ENCODE results near the gene PIP4P1. TPM values are rescaled to one million over a fixed set of nuclear protein-coding genes. Genes with fewer than 3 reads are reported as not detected.

PIP4P1 gene
- total and polyA plus RNA-seq, 9 donors = 11.8 to 32.9 (median 25.2) TPM

DNA sequence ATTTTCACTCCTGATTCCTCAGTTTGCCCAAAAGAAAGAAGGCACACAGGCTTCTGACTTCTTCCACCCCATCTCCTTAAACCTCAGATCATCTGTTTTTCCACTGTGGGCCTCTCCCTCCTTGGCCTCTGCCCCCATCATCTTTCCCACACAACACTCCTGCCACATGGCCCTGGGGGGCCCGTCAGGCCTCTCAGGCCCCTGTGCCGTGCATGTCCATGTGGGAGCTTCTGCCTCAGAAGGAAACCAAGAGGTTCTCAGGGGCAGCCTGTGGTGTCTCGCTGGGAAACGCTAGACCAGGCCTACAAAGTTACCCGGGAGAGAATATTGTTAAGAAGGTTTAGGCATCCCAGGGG is 33.2 kb downstream of the PIP4P1 start:
- no peaks in the 10 kb centered on the region for H3K9me3 ChIP-seq
- intact Hi-C loops (cut with DNase I) = no loop called here
- TF ChIP-seq, protein P1, sequence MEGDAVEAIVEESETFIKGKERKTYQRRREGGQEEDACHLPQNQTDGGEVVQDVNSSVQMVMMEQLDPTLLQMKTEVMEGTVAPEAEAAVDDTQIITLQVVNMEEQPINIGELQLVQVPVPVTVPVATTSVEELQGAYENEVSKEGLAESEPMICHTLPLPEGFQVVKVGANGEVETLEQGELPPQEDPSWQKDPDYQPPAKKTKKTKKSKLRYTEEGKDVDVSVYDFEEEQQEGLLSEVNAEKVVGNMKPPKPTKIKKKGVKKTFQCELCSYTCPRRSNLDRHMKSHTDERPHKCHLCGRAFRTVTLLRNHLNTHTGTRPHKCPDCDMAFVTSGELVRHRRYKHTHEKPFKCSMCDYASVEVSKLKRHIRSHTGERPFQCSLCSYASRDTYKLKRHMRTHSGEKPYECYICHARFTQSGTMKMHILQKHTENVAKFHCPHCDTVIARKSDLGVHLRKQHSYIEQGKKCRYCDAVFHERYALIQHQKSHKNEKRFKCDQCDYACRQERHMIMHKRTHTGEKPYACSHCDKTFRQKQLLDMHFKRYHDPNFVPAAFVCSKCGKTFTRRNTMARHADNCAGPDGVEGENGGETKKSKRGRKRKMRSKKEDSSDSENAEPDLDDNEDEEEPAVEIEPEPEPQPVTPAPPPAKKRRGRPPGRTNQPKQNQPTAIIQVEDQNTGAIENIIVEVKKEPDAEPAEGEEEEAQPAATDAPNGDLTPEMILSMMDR (IDR thresholded peaks at IDR 0.05) = no peak
- TF ChIP-seq EP300 (IDR thresholded peaks at IDR 0.05) (no peak), POLR2A (IDR thresholded peaks at IDR 0.05) (no peak)
- no peaks in the 10 kb centered on the region for H3K36me3 ChIP-seq
- peaks cover 3% of the 10 kb centered on the region for H3K4me1 ChIP-seq (ENCODE audit: insufficient read depth)
- 43 to 59% (median 47%) methylated on average over 5 of the region's 5 CpGs for WGBS, 3 donors
- H3K27me3 ChIP-seq = no peaks in the 10 kb centered on the region
- H3K27ac ChIP-seq = no peak overlapping the region
- no peak for DNase-seq
- no peak overlapping the region for H3K4me3 ChIP-seq

DNA sequence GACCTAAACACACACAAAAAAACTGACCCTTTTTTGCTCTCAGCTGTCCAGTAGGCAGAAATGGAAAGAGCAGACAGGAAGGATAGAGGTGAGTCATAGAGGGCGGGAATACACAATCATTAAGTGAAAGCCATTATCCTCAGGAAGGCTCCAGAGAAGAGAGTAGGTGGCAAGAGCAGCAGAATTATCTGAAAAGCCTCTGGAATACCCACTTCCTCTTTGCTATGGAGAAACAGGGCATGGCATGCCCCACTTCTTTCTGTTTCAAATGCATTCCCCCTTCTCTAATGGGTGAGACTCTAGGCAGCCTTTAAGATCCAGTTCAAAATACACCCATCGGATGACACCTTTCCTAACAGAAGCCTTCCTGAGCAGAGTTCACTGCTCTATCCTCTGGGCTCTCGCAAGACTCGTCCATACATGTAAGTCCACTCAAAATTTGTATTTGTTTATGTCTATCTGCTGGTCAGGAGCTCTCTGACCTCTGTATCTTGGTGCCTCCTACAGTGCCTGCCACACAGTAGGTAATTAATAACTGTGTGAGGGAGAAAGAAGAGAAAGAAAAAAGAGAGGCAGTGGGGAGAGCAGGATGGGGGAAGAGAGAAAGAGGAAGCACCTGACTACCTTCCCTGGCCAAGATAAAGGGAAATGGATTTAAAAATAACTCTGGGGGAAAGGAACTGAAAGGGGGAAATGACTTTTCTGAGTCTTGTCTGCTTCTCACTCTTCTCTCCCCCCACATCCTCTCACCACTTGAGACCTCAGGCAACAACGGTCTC is 33.8 kb downstream of the PIP4P1 start:
- TF ChIP-seq EP300 (IDR thresholded peaks at IDR 0.05) = no peak
- TF ChIP-seq, protein P1 (IDR thresholded peaks at IDR 0.05) = no peak
- no peak for TF ChIP-seq POLR2A (IDR thresholded peaks at IDR 0.05)
- intact Hi-C loops (cut with DNase I) = no loop called here
- no peak overlapping the region for H3K4me3 ChIP-seq
- no peak for DNase-seq
- no peaks in the 10 kb centered on the region for H3K9me3 ChIP-seq
- H3K27me3 ChIP-seq = no peaks in the 10 kb centered on the region
- peaks cover 3% of the 10 kb centered on the region for H3K4me1 ChIP-seq (ENCODE audit: insufficient read depth)
- no peaks in the 10 kb centered on the region for H3K36me3 ChIP-seq
- 74 to 82% (median 82%) methylated on average over 5 of the region's 5 CpGs for WGBS, 3 donors
- H3K27ac ChIP-seq = no peak overlapping the region

GRCh38 chr14:20424851-20425250 is 36.4 kb downstream of the PIP4P1 start:
- Histone ChIP-seq H3K27ac (no peak overlapping the region), H3K36me3 (no peaks in the 10 kb centered on the region), H3K4me1 (ENCODE audit: insufficient read depth) (peaks cover under 1% of the 10 kb centered on the region), H3K27me3 (no peaks in the 10 kb centered on the region), H3K4me3 (no peak overlapping the region), H3K9me3 (no peaks in the 10 kb centered on the region)
- intact Hi-C loops (cut with DNase I) = no loop called here
- WGBS, 3 donors = 27 to 40% (median 35%) methylated on average over 2 of the region's 2 CpGs
- DNase-seq = no peak
- TF ChIP-seq POLR2A (IDR thresholded peaks at IDR 0.05) (no peak), EP300 (IDR thresholded peaks at IDR 0.05) (no peak)
- TF ChIP-seq, protein P1 (IDR thresholded peaks at IDR 0.05) = no peak

GRCh38 chr14:20422886-20423285 is 38.3 kb downstream of the PIP4P1 start:
- H3K9me3 ChIP-seq = no peaks in the 10 kb centered on the region
- no peaks in the 10 kb centered on the region for H3K27me3 ChIP-seq
- H3K4me1 ChIP-seq (ENCODE audit: insufficient read depth) = no peaks in the 10 kb centered on the region
- no peak overlapping the region for H3K4me3 ChIP-seq
- no peak for DNase-seq
- intact Hi-C loops (cut with DNase I) = no loop called here
- 31 to 60% (median 45%) methylated on average over 2 of the region's 2 CpGs for WGBS, 3 donors
- no peaks in the 10 kb centered on the region for H3K36me3 ChIP-seq
- TF ChIP-seq, protein P1 (IDR thresholded peaks at IDR 0.05) = no peak
- TF ChIP-seq EP300 (IDR thresholded peaks at IDR 0.05) (no peak), POLR2A (IDR thresholded peaks at IDR 0.05) (no peak)
- no peak overlapping the region for H3K27ac ChIP-seq

All from ovary (tissue), 9 donors.